B cell (primary cell): ENCODE results near the gene KCNAB3.

Source experiments
- CTCF ChIP-seq: fragments of 200-600 bp; IDR thresholded peaks from one replicate; pipeline ENCODE4 v1.8.0; 2022; ENCODE audit warnings: antibody characterized with exemption, mild to moderate bottlenecking
- EZH2 ChIP-seq: IDR thresholded peaks from 2 replicates; pipeline ENCODE4 v1.6.1; 2012; ENCODE audit warnings: borderline replicate concordance, low read depth, mild to moderate bottlenecking, moderate library complexity, low read length; ENCODE audit not compliant: insufficient read depth, poor library complexity, severe bottlenecking

- TF ChIP-seq CTCF (peak; percentile 84), EZH2 (no peak)
These were observed 16.6 kb downstream of the KCNAB3 start for GRCh38 chr17:7912927-7913524.
